Endothelial cell of umbilical vein (primary cell): ENCODE results near the gene VASN. TPM values are rescaled to one million over a fixed set of nuclear protein-coding genes. Genes with fewer than 3 reads are reported as not detected.
A peak's percentile ranks its signal among the peaks of the same experiment; 100 is the strongest.

ENCODE experiments used
- BruUV-seq: library from RNA; stranded (reverse); fragments of 400-500 nt; replicated peaks from 2 replicates; lab custom pipeline; 2021; lab: Mats Ljungman, UMichigan
- CTCF ChIA-PET: fragments of 300-600, 350-600 bp; sonication (Branson Sonifier 250); formaldehyde crosslinking; loops from one replicate; lab custom pipeline; 2021; ENCODE audit warnings: antibody characterized with exemption, inconsistent platforms; lab: Charles Lee
- POLR2A ChIA-PET: fragments of 300-600, 350-600 bp; sonication (Branson Sonifier 250); formaldehyde crosslinking; loops from one replicate; lab custom pipeline; 2021; ENCODE audit warnings: antibody characterized with exemption, inconsistent platforms; lab: Charles Lee
- DNase-seq: peaks from one replicate; pipeline ENCODE4 v3.0.0-alpha.2; 2011; ENCODE audit warnings: low read depth, low spot score
- FAIRE-seq: peaks from 2 replicates; lab custom pipeline; 2011; peaks lifted over from hg19 to GRCh38; lab: Jason Lieb, UNC
- H2AFZ ChIP-seq: 2 replicates; pipeline ENCODE4 v1.6.0; 2012; ENCODE audit warnings: low read depth, low read length, control low read depth, inconsistent platforms
- H3K27ac ChIP-seq: 2 replicates; pipeline ENCODE4 v1.5.1; 2011; ENCODE audit warnings: low read depth, mild to moderate bottlenecking, control low read depth, low read length, moderate library complexity; ENCODE audit not compliant: insufficient read depth
- H3K27me3 ChIP-seq, 2 experiments: 2 replicates each; pipeline versions ENCODE4 v1.6.0 to v1.6.1; 2011; ENCODE audit warnings: low read length in 2 of 2, mixed read lengths in 1 of 2; ENCODE audit not compliant: control insufficient read depth in 2 of 2, insufficient read depth in 2 of 2
- H3K36me3 ChIP-seq, 2 experiments: 2 replicates in 1 of 2; 3 replicates in 1 of 2; pipeline ENCODE4 v1.5.1; 2011; ENCODE audit warnings: low read length in 2 of 2, mild to moderate bottlenecking in 1 of 2, moderate library complexity in 1 of 2; ENCODE audit not compliant: control insufficient read depth in 2 of 2, insufficient read depth in 2 of 2; ENCODE audit errors: extremely low read depth in 1 of 2
- H3K4me1 ChIP-seq: 3 replicates; pipeline ENCODE4 v1.5.1; 2011; ENCODE audit warnings: mild to moderate bottlenecking, low read length; ENCODE audit not compliant: control insufficient read depth, insufficient read depth; ENCODE audit errors: extremely low read depth
- H3K4me2 ChIP-seq: 2 replicates; pipeline ENCODE4 v1.6.1; 2011; ENCODE audit warnings: low read length, control low read depth, mixed read lengths; ENCODE audit not compliant: insufficient read depth
- H3K4me3 ChIP-seq, 3 experiments: fragments of 200-600 bp in 1 of 3; sonication (generic), shearing (Covaris generic) in 1 of 3; replicated peaks in 1 of 3; 2 replicates each; pipeline ENCODE4 v1.5.1; 2011 to 2016; ENCODE audit warnings: control low read depth in 3 of 3, low read length in 3 of 3, mild to moderate bottlenecking in 2 of 3, inconsistent platforms in 1 of 3, low read depth in 1 of 3, moderate library complexity in 1 of 3; ENCODE audit not compliant: insufficient read depth in 1 of 3
- H3K79me2 ChIP-seq: 2 replicates; pipeline ENCODE4 v1.6.0; 2012; ENCODE audit warnings: low read length, inconsistent platforms; ENCODE audit not compliant: control insufficient read depth, insufficient read depth
- H3K9ac ChIP-seq: replicated peaks from 2 replicates; pipeline ENCODE3; 2011; ENCODE audit warnings: low read length, control low read depth; ENCODE audit not compliant: insufficient read depth; ENCODE audit errors: extremely low read depth
- H3K9me1 ChIP-seq: replicated peaks from 3 replicates; pipeline ENCODE4 v1.6.0; 2011; ENCODE audit warnings: mild to moderate bottlenecking, low read length; ENCODE audit not compliant: control insufficient read depth, insufficient read depth; ENCODE audit errors: extremely low read depth
- H3K9me3 ChIP-seq: replicated peaks from 2 replicates; pipeline ENCODE4 v1.5.1; 2012; ENCODE audit warnings: low read length, inconsistent platforms; ENCODE audit not compliant: control insufficient read depth, insufficient read depth
- H4K20me1 ChIP-seq: replicated peaks from 2 replicates; pipeline ENCODE3; 2011; ENCODE audit warnings: mild to moderate bottlenecking, low read length; ENCODE audit not compliant: control insufficient read depth, insufficient read depth; ENCODE audit errors: extremely low read depth
- FOS ChIP-seq: IDR thresholded peaks from 2 replicates; pipeline ENCODE4 v1.6.1; 2011; ENCODE audit warnings: mild to moderate bottlenecking, low read length, moderate library complexity, borderline replicate concordance; ENCODE audit not compliant: insufficient read depth
- GATA2 ChIP-seq: IDR thresholded peaks from 2 replicates; pipeline ENCODE4 v1.7.0; 2011; ENCODE audit warnings: low read depth, mild to moderate bottlenecking, moderate library complexity, mixed read lengths, low read length; ENCODE audit not compliant: insufficient read length, insufficient read depth
- JUN ChIP-seq: IDR thresholded peaks from 2 replicates; pipeline ENCODE4 v1.6.1; 2011; ENCODE audit warnings: borderline replicate concordance, low read depth; ENCODE audit not compliant: insufficient read length, insufficient read depth
- POLR2A ChIP-seq: IDR thresholded peaks from 2 replicates; pipeline ENCODE4 v1.6.1; 2012; ENCODE audit warnings: low read depth, mild to moderate bottlenecking, control low read depth, low read length
- POLR2AphosphoS5 ChIP-seq: IDR thresholded peaks from 2 replicates; pipeline ENCODE4 v1.6.1; 2012; ENCODE audit warnings: low read depth, mild to moderate bottlenecking, control low read depth, low read length, moderate library complexity; ENCODE audit not compliant: insufficient read depth
- dilution Hi-C: fragments of 300-500 bp; cut with MboI; formaldehyde crosslinking; loops from one replicate; pipeline ENCODE4 v1.15.0; 2019; ENCODE audit warnings: low sequenced_read_pairs; ENCODE audit not compliant: extremely low pct_ligation_motif_present
- intact Hi-C: fragments of 100-400 bp; cut with micrococcal nuclease; formaldehyde crosslinking; loops from one replicate; pipeline ENCODE4 v1.10.0; 2022
- polyA plus RNA-seq, 4 experiments: library from polyadenylated mRNA; depleted of rRNA in 3 of 4; stranded (reverse) in 3 of 4; unstranded in 1 of 4; fragments of >200 nt; gene quantifications; 2 replicates each; pipeline versions ENCODE4 v1.2.1 to v1.2.3, GENCODE V29; 2011 to 2012; ENCODE audit warnings: missing spikeins in 1 of 4
- total RNA-seq: library from RNA; stranded (reverse); gene quantifications from 2 replicates; pipeline ENCODE4 v1.2.3, GENCODE V29; 2021
- TF ChIP-seq, protein P1 (sequence below), 2 donors: IDR thresholded peaks; 1 replicate in 1 of 2; 2 replicates in 1 of 2; pipeline ENCODE4 v1.5.1; 2011; ENCODE audit warnings: low read length in 2 of 2, mild to moderate bottlenecking in 2 of 2, moderate library complexity in 2 of 2, control low read depth in 1 of 2, inconsistent platforms in 1 of 2, low read depth in 1 of 2; ENCODE audit not compliant: insufficient read depth in 1 of 2; ENCODE audit errors: extremely low read depth in 1 of 2
- TF ChIP-seq, protein P2 (sequence below): IDR thresholded peaks from 2 replicates; pipeline ENCODE4 v1.6.1; 2011; ENCODE audit not compliant: insufficient read depth, insufficient read length

Gene VASN
- total and polyA plus RNA-seq, 2 donors (not counting 3 experiments of a cell fraction or from before 2014, with no cell fraction given): 0.41 to 0.42 TPM

DNA sequence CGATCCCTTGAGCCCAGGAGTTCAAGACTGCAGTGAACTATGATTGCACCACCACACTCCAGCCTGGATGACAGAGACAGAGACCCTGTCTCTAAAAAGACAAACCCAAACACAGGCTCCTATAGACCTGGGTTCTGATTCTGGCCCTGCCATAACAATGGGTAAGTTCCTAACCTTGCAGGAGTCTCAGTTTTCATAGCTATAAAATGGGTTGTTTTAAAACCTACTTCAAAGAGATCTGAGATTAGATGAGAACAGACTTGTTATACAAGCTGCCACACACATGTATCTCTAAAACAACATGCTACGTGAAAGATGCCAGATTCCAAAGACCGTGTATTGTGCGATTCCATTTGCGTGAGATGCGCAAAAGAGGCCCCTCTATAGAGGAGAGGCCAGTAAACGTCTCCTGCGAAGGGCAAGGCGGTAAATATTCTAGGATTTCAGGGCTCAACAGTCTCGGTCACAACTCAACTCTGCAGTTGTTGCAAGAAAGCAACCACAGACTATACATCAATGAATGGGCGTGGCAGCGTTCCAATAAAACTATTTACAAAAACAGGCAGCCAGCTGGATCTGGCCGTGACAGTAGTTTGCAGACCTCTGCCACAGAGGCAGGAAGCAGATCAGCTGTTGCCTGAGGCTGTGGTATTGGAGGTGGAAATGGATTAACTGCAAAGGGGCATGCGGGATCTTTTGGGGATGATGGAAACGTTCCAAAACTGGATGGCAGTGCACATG is 38.9 kb downstream of the VASN start:
- H3K4me2 ChIP-seq: no peak overlapping the region
- POLR2A ChIA-PET: no interaction called here

More for the DNA sequence above, 38.9 kb downstream of the VASN start:
- H3K4me3 ChIP-seq: no peak overlapping the region
- FAIRE-seq: peak; percentile 74
- TF ChIP-seq JUN (no peak), FOS (no peak), POLR2A (no peak), GATA2 (no peak), POLR2AphosphoS5 (no peak)
- TF ChIP-seq, protein P1, sequence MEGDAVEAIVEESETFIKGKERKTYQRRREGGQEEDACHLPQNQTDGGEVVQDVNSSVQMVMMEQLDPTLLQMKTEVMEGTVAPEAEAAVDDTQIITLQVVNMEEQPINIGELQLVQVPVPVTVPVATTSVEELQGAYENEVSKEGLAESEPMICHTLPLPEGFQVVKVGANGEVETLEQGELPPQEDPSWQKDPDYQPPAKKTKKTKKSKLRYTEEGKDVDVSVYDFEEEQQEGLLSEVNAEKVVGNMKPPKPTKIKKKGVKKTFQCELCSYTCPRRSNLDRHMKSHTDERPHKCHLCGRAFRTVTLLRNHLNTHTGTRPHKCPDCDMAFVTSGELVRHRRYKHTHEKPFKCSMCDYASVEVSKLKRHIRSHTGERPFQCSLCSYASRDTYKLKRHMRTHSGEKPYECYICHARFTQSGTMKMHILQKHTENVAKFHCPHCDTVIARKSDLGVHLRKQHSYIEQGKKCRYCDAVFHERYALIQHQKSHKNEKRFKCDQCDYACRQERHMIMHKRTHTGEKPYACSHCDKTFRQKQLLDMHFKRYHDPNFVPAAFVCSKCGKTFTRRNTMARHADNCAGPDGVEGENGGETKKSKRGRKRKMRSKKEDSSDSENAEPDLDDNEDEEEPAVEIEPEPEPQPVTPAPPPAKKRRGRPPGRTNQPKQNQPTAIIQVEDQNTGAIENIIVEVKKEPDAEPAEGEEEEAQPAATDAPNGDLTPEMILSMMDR (IDR thresholded peaks at IDR 0.05; ENCODE audit: extremely low read depth in 1 of 2, insufficient read depth in 1 of 2, low read depth in 1 of 2, low read length in 2 of 2): no peak
- TF ChIP-seq, protein P2, sequence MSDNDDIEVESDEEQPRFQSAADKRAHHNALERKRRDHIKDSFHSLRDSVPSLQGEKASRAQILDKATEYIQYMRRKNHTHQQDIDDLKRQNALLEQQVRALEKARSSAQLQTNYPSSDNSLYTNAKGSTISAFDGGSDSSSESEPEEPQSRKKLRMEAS: no peak
- intact Hi-C loops (no loop called here), dilution Hi-C loops (no loop called here)
- H3K9ac ChIP-seq: no peak overlapping the region
- peaks cover 39% of the 10 kb centered on the region for H3K79me2 ChIP-seq
- H3K9me3 ChIP-seq: no peaks in the 10 kb centered on the region
- peaks cover 30% of the 10 kb centered on the region for H3K4me1 ChIP-seq
- H3K36me3 ChIP-seq: peaks cover 6 to 16% of the 10 kb centered on the region in 2 experiments
- no TSS peak for BruUV-seq
- CTCF ChIA-PET: interaction anchor here (0.9 to 2.2 kb wide), 3 partner anchors 8 to 175 kb away, joined by 3 to 10 read pairs (median 3); no protein-coding TSS in a partner anchor
- DNase-seq: peak; percentile 67
- no peak overlapping the region for H2AFZ ChIP-seq
- no peaks in the 10 kb centered on the region for H4K20me1 ChIP-seq
- H3K27ac ChIP-seq: no peak overlapping the region
- no peaks in the 10 kb centered on the region for H3K27me3 ChIP-seq
- no peaks in the 10 kb centered on the region for H3K9me1 ChIP-seq
